Measurements from ENCODE around the gene TXNRD2.
"Not testable (repeated sequence)": the region's sequence is repeated elsewhere in the genome, so short reads cannot be mapped to it uniquely, and the experiment has no call there.

Gene TXNRD2

GRCh38 chr22:19918332-19919106 lies 23.1 kb downstream of the TXNRD2 start:
- no peak for DNase-seq

GRCh38 chr22:19917389-19918138 lies 24.1 kb downstream of the TXNRD2 start:
- DNase-seq: no peak

- DNase-seq: no peak
Measured at GRCh38 chr22:19916941-19917340, 24.7 kb downstream of the TXNRD2 start.

- DNase-seq: no peak
Measured at GRCh38 chr22:19916006-19916405, 25.6 kb downstream of the TXNRD2 start.

- DNase-seq: no peak
Measured at GRCh38 chr22:19915287-19915954, 26.2 kb downstream of the TXNRD2 start.

GRCh38 chr22:19914201-19914943 lies 27.2 kb downstream of the TXNRD2 start:
- no peak for DNase-seq

- DNase-seq: no peak
Measured at GRCh38 chr22:19913337-19913936, 28.2 kb downstream of the TXNRD2 start.

GRCh38 chr22:19912271-19912999 lies 29.2 kb downstream of the TXNRD2 start:
- no peak for DNase-seq

- DNase-seq: no peak
Measured at GRCh38 chr22:19911540-19912270, 29.9 kb downstream of the TXNRD2 start.

- DNase-seq: no peak
Measured at GRCh38 chr22:19910180-19910744, 31.4 kb downstream of the TXNRD2 start.

- DNase-seq: peak; percentile 64
Measured at GRCh38 chr22:19909350-19910179, 32.1 kb downstream of the TXNRD2 start.

- DNase-seq: not testable (repeated sequence)
Measured at GRCh38 chr22:19907902-19908301, 33.7 kb downstream of the TXNRD2 start.

GRCh38 chr22:19906864-19907263 lies 34.8 kb downstream of the TXNRD2 start:
- not testable (repeated sequence) for DNase-seq

GRCh38 chr22:19905347-19906276 lies 36.0 kb downstream of the TXNRD2 start:
- no peak for DNase-seq

- DNase-seq: no peak
Measured at GRCh38 chr22:19904935-19905334, 36.7 kb downstream of the TXNRD2 start.

GRCh38 chr22:19904174-19904856 lies 37.3 kb downstream of the TXNRD2 start:
- no peak for DNase-seq

GRCh38 chr22:19903513-19903912 lies 38.1 kb downstream of the TXNRD2 start:
- peak; percentile 1 for DNase-seq

- DNase-seq: peak; percentile 5
Measured at GRCh38 chr22:19903031-19903430, 38.6 kb downstream of the TXNRD2 start.
